ENCODE measurements around the gene FOXJ1. TPM values are rescaled to one million over a fixed set of nuclear protein-coding genes. Genes with fewer than 3 reads are reported as not detected.

Gene FOXJ1
- polyA plus RNA-seq, 4 donors = 18.7 to 31.7 (median 19.4) TPM

DNA sequence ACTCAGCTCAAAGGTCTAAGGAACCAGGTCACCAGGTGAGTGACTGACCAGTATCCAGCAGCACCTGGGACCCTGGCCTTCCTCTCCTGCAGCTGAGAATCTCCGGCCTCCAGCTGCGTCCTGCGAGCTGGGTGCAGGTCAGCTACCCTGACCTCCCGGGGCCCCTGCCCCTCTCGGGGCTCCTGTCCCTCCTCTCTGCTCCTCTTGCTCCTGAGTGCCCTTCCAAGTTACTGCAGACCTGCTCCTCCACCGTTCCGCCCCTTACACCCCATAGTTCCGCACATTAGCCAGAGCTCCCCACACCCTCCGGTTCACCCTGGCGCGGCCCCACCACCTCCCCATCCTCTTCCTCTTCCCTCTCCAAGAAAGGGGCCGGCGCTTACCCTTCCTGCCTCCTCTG lies 10.6 kb downstream of the FOXJ1 start:
- DNase-seq (ENCODE audit: low read depth in 4 of 4, low spot score in 3 of 4) = no peak

DNA sequence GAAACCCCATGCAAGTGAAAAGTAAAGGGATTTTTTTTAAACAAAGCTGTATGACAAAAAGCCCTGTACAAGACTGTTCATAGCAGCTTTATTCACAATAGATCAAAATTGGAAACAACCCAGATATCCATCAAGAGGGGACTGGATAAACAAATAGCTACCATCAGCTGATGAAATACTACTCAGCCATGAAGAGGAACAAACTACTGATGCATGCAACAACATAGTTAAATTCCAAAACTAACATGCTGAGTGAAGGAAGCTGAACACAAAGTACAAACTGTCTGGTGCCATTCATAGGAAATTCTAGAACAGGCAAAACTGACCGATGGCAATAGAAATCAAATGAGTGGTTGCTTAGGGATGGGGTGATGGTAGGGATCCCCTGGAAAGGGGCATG lies 15.1 kb downstream of the FOXJ1 start:
- DNase-seq (ENCODE audit: low read depth in 4 of 4, low spot score in 3 of 4) = no peak

DNA sequence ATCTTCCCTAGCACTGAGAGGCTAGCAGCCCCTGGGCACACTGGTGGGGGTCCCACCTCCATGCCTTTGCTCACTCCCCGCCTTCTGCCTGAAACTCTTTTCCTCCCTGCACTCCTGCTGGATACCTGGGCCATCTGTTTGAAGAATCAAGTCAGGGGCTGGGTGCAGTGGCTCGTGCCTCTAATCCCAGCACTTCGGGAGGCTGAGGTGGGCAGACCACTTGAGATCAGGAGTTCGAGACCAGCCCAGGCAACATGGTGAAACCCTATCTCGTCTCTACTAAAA lies 15.7 kb downstream of the FOXJ1 start:
- DNase-seq (ENCODE audit: low read depth in 4 of 4, low spot score in 3 of 4) = no peak

DNA sequence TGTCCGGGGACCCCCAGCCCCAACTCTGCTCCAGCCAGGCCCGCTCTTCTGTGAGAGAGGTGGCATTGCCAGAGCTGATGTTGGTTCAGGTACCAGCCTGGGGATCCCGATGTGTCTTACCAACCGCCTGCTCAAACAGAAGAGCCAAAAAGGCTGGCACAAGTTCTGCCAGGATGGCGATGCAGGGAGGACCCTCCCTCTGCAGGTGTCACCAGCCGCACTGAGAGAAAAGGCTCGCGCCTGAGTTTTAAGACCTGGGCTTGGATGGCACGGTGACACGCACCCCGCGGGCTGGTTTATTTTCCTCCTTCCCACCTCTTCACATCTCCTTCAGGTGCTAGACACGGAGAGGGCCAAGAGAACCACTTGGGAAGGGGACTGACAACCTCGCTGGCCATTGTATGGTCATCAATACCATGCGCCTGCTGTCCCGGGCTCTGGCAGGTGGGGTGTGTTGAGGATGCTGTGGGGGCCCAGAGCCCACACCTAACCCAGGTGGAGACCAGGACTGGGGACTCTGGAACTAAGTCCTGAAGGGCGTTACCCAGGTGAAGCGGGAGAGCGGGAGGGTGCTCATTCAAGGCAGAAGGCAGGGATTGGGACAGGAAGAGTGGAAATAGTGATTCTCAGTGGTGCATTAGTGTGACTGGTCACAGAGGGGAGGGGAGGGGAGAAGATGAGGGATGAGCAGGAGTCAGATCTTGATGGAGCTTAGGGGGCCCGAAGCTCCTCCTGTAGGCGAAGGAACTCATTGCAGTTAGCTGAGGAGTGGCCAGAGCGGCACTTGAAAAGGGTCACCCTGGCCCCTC lies 16.3 kb downstream of the FOXJ1 start:
- no peak for DNase-seq (ENCODE audit: low read depth in 4 of 4, low spot score in 3 of 4)

DNA sequence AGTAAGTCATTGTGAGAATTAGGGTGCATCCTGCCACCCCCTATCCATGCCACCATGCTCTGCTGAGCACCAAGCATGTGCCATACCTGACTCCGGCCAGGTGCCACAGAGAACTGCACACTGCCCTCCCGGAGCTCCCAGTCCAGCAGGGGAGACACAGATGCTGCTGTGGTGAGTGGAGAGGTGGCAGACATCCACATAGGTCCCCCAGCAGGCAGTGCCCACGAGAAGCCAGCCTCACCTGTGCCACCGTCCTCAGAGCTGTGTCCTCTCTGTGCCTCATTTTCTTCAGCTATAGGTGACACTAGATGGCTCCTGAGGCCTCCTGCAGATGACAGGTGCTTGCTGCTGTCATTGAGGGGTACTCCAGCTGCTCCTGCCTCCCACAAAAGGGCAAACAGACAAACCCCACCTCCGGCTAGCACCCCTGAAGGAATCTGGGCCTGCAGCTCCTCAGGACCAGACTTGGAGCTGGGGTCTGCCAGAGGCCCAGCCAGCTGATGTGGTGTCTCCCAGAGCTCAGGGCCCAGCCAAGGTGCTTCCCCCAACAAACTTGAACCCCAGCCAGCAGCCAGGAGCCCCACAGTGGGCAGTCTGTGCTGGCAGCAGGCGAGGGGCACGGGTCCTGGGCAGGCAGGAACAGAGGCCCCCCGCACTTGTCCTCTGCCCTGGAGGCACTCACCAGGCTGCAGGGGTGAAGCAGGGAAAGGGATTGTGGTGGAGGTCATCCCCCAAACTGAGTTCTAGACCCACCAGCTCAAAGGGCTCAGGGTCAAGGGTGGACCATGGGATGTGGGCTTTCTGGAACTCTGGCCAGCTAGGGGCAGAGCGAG lies 17.1 kb downstream of the FOXJ1 start:
- DNase-seq (ENCODE audit: low read depth in 4 of 4, low spot score in 3 of 4) = no peak

DNA sequence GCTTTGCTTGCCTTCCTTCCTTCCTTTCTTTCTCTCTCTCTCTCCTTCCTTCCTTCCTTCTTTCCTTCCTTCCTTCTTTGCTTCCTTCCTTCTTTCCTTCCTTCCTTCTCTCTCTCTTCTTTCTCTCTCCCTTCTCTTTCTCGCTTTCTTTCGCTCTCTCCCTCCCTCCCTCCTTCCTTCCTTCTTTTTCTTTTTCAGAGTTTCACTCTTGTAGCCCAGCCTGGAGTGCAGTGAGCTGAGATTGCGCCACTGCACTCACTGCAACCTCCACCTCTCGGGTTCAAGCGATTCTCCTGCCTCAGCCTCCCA lies 17.9 kb downstream of the FOXJ1 start:
- no peak for DNase-seq (ENCODE audit: low read depth in 4 of 4, low spot score in 3 of 4)

DNA sequence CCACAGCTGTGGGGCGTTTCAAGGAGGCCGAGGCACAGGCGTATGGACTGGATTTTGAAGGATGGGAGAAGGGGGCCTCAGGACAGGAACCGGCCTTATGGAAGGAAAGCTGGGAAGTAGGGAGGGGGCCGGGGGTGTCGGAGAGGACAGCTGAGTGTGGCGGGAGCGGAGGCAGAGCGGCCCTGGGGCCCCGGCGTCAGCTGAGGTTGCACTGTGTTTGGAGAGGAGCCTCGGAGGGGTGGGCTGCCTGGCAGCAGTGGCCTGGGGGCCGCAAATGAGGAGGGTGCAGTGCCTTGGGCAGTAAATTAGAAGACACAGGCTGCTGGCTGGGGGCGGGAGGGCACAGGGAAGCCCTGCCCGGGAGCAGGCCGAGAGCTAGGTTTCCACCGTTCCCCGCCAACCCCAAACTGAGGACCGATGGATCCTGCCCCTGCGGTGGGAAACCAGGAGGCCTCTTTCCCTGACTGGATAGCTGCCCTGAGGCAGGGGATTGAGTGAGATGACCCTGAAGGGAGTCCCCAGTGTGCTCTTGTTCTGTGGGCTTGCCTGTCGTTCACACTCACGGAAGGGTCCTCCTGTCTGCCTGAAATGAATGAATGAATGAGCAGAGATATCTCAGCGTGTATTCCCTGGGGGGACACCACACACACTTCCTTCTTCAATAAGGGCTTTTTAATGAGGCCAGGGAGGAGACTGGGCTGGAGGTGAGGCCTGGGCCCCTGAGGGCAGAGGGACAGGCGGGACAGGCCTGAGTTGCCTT lies 18.4 kb downstream of the FOXJ1 start:
- DNase-seq (ENCODE audit: low read depth in 4 of 4, low spot score in 3 of 4) = no peak

DNA sequence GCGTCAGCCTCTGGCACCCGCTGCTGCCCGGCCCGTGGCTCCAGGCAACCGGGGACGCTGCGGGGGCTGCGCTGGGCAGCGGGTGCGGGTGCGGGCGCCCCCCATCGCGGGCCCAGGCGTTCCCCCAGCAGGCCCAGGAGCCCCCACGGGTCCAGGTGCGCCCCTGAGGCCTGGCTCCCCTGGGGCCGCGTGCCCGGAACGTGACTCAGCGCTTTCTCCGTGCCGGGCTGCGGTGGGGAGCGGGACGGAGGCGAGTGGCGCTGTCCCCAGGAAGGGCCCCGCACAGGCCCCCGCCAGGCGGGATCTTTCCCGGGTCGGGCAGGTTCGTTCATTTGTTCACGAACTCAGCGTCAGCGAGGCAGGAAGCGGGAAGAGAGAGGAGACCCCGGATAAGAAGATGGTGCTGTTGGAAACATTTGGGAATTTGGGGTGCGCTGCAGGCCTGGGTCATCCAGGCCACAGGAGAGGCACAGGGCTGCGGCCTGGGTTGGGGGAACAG lies 19.1 kb downstream of the FOXJ1 start:
- DNase-seq (ENCODE audit: low read depth in 4 of 4, low spot score in 3 of 4) = no peak

DNA sequence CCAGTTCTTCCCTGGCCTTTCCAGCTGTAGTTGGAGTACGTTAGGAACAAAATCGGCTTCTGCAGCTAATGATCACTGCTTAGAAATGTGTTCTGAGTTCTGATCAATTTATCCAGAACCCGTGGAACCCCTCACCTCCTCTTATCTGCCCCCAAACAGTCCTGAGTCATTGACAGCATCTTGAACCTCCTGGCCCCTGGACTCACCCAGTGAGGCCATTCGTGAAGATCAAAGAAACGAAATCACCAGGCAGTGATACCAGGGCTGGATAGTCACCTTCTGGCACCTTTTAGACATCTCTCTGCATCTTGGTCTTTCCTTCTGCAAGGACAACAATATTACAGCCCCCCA lies 20.4 kb downstream of the FOXJ1 start:
- no peak for DNase-seq (ENCODE audit: low read depth in 4 of 4, low spot score in 3 of 4)

DNA sequence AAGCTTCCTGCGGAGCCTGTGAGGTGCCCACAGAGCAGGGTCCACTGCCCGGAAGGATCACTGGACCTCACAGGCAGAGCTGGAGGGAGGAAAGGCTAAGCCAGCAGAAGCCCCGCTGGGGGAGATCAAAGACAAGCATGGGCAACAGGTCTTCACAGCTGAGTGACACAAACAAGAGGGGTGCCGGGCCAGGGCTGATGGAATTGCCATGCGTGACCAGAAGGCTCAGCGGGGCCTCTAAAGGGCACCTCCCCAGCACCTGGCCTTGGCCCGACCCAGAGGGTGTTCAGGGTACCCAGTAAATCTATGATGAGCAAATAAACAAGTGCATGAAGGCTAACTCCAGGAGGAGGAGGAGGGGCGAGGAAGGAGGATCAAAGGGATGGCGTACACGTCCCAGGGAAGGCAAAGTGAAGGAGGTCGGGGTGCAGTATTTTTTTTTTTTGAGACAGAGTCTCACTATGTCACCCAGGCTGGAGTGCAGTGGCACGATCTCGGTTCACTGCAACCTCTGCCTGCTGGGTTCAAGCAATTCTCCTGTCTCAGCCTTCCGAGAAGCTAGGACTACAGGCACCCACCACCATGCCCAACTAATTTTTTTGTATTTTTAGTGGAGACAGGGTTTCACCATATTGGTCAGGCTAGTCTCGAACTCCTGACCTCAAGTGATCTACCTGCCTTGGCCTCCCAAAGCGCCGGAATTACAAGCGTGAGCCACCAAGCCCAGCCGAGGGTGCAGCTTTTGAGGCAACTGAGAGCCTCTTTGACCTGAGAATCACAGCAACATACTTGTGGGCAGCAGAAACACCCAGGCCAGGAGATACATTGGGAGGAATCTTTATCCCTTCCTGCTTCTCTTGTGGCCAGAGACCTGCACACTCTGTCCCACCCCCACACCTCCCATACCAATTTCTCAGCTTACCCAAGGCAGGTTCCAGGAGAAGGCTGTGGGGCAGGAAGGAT lies 21.4 kb downstream of the FOXJ1 start:
- no peak for DNase-seq (ENCODE audit: low read depth in 4 of 4, low spot score in 3 of 4)

DNA sequence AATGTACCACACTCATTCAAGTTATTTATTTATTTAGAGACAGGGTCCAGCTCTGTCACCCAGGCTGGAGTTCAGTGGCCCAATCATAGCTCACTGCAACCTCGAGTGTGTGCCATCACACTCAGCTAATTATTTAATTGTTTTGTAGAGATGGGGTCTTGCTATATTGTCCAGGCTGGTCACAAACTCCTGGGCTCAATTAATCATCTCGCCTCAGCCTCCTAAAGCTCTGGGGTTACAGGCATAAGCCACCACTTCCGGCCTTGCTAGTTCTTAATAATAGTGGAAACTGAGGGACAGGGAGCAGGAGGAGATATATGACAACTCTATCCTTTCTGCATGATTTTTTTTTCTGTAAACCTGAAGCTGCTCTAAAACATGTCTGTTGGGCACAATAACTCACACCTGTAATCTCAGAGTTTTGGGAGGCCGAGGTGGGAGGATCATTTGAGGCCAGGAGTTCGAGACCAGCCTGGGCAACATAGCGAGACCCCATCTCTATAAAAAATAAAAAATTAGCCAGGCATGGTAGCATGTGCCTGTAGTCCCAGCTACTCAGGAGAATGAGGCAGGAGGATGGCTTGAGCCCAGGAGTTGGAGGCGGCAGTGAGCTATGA lies 25.8 kb downstream of the FOXJ1 start:
- no peak for DNase-seq (ENCODE audit: low read depth in 4 of 4, low spot score in 3 of 4)

DNA sequence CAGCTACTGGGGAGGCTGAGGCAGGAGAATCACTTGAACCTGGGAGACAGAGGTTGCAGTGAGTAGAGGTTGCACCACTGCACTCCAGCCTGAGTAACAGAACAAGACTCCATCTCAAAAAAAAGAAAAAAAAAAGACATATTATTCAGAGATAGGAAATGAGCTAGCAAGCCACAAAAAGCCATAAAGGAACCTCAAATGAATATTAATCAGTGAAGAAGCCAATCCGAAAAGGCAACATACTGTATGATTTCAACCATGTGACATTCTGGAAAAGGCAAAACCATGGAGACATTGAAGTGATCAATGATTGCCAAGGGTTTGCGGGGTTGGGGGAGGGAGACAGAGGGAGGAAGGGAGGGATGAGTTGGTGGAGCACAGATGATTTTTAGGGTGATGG lies 29.1 kb downstream of the FOXJ1 start:
- no peak for DNase-seq (ENCODE audit: low read depth in 4 of 4, low spot score in 3 of 4)

DNA sequence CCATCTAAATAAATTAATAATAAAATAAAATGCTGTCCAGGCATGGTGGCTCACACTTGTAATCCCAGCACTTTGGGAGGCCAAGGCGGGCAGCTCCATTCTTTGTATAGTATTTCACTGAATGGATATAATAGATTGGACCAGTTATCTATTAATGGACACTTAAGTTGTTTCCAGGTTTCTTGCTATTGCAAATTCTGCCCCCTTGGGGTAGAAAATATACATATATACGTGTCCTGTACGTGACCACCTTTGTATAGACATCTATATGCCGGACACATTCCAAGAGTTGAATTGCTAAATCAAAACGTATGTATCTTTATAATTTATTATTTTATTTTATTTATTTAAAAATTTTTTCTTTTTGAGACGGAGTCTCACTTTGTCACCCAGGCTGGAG lies 33.5 kb downstream of the FOXJ1 start:
- no peak for DNase-seq (ENCODE audit: low read depth in 4 of 4, low spot score in 3 of 4)

DNA sequence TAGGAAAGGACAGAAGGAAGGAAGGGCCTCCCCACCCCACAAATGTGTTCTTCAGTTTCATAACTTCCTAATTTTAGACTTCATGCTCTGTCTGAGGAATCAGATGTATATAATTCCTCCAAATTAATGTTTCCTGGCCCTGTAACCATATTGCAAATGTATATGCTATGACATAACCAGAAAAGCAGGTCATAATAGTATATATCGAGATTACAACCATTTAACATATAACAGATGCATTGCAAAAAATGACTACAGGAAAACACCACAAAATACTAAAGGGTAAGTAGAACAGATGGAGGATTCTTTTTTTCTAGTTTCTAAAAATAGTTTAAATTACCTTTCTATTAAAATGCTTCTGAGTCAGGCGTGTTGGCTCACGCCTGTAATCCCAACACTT lies 34.3 kb downstream of the FOXJ1 start:
- no peak for DNase-seq (ENCODE audit: low read depth in 4 of 4, low spot score in 3 of 4)

DNA sequence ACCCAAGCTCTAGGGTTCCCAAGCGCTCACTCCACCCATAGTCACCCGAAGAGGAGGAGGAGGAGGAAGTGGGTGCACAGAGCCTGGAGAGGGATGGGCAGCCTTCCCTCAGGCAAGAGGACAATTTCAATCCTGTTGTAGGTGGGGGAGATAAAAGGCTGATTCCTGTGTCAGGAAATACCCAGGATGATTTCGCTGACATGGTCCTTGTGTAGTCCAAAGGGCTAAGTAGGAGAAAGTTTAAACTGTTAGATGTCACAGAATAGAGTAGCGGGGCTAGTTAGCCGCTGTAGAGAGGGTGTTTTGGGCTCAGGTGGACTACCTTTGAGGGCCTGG lies 36.2 kb downstream of the FOXJ1 start:
- no peak for DNase-seq (ENCODE audit: low read depth in 4 of 4, low spot score in 3 of 4)

DNA sequence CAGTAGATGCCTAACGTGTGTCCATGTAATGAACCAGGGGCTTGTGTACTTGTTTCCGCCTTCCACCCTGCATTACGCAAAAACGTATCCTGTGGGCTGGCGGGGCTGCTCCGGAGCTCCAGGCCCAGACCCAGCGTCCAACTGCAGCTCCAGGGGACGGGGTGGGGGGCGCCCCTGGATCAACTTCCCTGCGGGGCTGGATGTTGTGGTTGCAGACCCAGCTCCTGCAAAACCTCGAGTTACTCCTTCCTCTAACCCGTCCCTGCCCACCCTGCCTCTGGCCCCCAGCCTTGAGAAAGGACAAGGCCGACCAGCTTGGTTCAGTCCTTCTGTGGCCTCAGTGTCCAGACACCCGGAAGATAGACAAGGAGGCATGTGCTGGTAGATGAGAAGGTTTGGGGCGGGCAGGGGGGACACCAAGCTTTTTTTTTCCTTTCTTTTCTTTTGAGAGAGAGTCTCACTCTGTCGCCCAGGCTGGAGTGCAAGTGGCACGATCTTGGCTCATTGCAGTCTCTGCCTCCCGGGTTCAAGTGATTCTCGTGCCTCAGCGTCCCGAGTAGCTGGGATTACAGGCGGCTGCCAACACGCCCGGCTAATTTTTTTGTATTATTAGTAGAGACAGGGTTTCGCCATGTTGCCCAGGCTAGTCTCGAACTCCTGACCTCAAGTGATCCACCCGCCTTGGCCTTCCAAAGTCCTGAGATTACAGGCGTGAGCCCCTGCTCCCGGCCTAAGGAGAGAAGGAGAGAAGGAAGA lies 36.7 kb downstream of the FOXJ1 start:
- no peak for DNase-seq (ENCODE audit: low read depth in 4 of 4, low spot score in 3 of 4)

DNA sequence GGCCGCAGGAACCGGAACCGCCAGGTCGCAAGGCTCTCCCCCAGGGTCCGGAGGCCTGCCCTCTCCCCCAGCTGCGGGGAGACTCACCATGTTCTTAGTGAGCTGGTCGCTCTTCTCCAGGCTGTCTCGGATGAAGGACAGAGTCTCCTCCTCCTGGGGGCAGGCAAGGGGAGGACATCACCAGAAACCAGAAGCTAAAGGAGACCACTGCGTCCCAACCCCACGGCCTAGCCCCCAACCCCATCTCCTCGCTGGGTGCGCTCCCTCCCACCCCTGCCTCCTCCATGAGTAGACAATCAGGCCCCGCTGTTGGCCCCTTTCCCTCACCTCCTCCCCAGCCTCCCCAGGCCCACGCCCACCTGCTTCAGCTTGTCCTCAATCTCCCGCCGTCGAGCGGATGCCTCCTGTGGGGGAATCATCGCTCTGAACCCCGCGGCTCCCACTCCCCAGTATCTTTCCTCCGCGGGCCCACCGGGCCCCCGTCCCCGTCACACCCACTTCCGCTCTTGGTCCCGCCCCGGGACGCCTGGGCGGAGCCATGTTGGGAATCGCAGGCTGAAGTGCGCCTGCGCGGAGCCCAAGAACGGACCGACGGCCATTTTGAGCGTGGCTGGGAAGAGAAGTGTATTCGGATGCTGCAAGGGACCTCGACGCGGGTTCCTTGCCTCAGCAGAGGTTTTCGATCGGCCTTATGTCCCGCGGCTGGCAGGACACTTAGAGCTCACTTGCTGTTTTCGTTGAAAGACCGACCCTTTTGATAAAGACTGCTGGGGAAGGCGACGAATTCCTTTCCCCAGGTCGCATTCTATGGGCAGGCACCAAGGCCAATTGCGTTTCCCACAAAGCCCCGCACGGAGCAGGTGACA lies 37.5 kb downstream of the FOXJ1 start, which contains the start of gene EXOC7:
Gene EXOC7, minus strand, starts transcription at position 514 of the 866 bp plus-strand sequence. Its CDS starts 95 bp downstream, at position 419.
- DNase-seq (ENCODE audit: low read depth in 4 of 4, low spot score in 3 of 4) = peak; percentile 90 to 95 (median 91)

DNA sequence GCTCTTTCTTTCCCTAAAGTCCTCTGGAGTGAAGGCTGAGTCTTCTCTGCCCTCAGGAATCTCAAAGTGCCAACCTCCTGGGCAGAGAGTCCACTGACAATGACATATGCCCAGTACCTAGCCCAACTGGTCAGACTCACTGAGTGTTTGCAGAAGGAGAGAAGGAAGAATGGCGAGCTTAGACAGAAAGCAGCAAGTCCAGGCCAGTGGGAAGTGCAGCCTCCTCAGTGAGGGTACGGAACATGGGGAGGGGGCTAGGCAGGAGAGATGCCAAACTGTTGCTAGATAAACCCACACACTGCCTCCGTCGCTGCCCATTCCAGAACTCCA lies 38.1 kb downstream of the FOXJ1 start:
- DNase-seq (ENCODE audit: low read depth in 4 of 4, low spot score in 3 of 4) = no peak

Data from right renal pelvis (tissue), 4 donors.